ENCODE results near the gene NCAPG2.

Gene NCAPG2

DNA sequence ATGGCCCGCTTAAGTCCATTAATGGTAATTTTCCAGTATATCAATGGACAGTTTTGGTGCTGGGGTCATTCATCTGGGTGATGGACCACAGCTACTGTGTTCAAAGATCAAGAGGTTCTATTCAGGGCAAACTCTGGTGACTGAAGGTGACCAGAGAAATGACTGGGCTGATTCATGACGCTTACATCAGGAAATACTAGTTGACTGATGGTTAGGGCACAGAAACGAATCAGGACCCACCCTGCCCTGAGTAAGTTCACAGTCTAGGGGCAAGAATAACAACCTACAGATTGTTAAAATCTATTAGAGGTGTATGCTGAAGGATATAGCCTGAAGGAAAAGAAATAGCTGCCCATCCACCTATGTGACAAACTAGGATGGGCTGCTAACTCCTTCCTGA is 9.5 kb downstream of the NCAPG2 start:
- TF ChIP-seq, protein P1, sequence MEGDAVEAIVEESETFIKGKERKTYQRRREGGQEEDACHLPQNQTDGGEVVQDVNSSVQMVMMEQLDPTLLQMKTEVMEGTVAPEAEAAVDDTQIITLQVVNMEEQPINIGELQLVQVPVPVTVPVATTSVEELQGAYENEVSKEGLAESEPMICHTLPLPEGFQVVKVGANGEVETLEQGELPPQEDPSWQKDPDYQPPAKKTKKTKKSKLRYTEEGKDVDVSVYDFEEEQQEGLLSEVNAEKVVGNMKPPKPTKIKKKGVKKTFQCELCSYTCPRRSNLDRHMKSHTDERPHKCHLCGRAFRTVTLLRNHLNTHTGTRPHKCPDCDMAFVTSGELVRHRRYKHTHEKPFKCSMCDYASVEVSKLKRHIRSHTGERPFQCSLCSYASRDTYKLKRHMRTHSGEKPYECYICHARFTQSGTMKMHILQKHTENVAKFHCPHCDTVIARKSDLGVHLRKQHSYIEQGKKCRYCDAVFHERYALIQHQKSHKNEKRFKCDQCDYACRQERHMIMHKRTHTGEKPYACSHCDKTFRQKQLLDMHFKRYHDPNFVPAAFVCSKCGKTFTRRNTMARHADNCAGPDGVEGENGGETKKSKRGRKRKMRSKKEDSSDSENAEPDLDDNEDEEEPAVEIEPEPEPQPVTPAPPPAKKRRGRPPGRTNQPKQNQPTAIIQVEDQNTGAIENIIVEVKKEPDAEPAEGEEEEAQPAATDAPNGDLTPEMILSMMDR (IDR thresholded peaks at IDR 0.05; ENCODE audit: low read depth, low read length, missing control alignments) = no peak
- DNase-seq (ENCODE audit: low read depth) = no peak
- no peak overlapping the region for H3K4me3 ChIP-seq (ENCODE audit: low read depth, low read length)
- in situ Hi-C loops (cut with HindIII; ENCODE audit: low sequenced_read_pairs) = no loop called here

DNA sequence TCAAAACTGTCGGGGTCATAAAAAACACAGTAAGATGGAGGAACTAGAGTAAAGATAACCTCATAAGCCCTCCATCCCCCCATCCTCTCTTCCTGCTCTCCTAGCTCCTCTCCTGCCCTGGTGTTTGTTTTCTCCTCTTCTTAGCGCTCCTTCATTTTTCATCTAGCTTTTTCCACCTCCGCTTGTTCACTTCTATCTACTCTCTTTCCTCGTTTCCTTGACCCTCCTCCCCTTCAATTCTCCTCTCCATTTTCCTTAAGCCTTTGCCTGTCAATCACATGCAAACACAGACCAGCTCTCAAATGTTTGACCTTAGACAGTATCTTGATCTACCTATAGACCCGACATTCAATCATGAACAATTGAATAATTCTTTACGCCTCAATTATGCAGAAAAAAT is 10.0 kb downstream of the NCAPG2 start:
- no peak overlapping the region for H3K4me3 ChIP-seq (ENCODE audit: low read depth, low read length)
- DNase-seq (ENCODE audit: low read depth) = no peak
- in situ Hi-C loops (cut with HindIII; ENCODE audit: low sequenced_read_pairs) = no loop called here

DNA sequence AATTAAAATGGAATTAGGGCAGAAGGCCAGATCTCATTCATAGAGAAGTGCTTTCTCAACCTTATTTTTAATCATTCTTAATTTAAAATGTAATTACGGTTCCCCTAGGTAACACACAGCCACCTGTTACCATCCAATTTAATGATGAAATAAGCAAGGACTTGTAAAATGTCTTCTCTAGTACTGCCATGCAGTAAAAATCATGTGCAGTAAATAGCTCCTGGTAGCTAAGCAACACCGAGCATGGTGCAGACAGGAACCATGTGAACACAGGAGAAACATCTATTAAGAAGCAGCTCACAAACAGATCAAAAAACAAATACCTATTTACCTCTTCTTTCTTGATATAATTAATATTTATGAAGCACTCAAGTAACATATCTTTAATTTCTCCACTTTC is 15.1 kb downstream of the NCAPG2 start:
- DNase-seq (ENCODE audit: low read depth) = no peak
- H3K4me3 ChIP-seq (ENCODE audit: low read depth, low read length) = no peak overlapping the region
- in situ Hi-C loops (cut with HindIII; ENCODE audit: low sequenced_read_pairs) = no loop called here
- TF ChIP-seq, protein P1 (IDR thresholded peaks at IDR 0.05; ENCODE audit: low read depth, low read length, missing control alignments) = no peak

More for the DNA sequence above, 10.0 kb downstream of the NCAPG2 start:
- TF ChIP-seq, protein P1 (IDR thresholded peaks at IDR 0.05; ENCODE audit: low read depth, low read length, missing control alignments) = no peak

DNA sequence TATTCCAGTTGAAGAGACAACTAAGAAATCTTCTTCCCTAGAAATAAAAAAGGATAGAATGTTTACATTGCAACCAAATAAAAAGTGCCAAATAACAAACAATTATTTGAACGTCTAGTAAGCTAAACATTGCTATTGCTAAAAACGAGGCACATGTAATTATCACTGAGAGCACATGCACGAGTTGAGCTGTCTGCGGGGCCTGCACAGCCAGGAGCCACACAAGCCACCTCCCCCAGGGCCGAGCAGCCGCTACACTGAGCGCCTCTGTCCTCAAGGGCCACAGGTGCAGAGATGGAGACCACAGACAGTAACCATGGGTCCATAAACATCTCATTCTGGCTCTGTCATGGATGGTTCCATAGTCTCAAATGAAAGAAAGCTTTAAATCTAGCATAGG is 17.2 kb downstream of the NCAPG2 start:
- in situ Hi-C loops (cut with HindIII; ENCODE audit: low sequenced_read_pairs) = no loop called here

DNA sequence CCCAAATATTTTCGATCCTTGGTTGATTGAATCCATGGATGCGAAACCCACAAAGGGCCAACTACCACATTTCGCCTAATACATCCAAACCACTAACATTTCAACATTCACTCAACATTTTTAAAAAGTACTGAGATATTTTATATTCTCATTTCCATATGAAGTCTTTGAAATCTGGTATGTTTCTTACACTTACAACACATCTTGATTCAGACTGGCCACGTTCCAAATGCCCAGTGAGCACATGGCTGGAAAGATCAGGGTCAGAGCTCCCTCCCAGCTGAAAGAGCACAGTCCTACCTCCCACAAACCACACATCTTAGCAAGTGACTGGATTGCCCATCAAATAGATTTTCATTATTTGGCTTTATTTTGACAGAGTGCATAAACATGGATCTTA is 18.9 kb downstream of the NCAPG2 start:
- DNase-seq (ENCODE audit: low read depth) = no peak
- TF ChIP-seq, protein P1 (IDR thresholded peaks at IDR 0.05; ENCODE audit: low read depth, low read length, missing control alignments) = no peak
- H3K4me3 ChIP-seq (ENCODE audit: low read depth, low read length) = no peak overlapping the region
- in situ Hi-C loops (cut with HindIII; ENCODE audit: low sequenced_read_pairs) = no loop called here

More for the DNA sequence above, 17.2 kb downstream of the NCAPG2 start:
- TF ChIP-seq, protein P1 (IDR thresholded peaks at IDR 0.05; ENCODE audit: low read depth, low read length, missing control alignments) = no peak
- H3K4me3 ChIP-seq (ENCODE audit: low read depth, low read length) = no peak overlapping the region
- DNase-seq (ENCODE audit: low read depth) = no peak

DNA sequence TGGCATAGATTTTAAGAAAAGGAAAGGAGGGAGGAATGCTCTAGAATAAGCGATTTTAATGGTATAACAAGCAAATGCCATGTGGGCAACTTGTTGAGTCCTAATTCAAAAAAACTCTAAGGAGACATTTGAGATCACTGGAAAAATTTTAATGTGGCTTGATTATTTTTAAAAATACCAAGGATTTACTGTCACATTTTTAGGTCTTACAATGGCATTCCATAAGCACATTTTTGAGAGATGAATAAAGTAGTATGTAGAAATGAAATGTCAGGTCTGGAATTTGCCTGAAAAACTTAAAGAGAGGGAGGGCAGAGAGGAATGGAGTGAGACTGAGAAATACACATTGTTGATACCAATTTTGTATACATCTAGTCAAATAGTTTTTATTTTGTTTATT is 20.3 kb downstream of the NCAPG2 start:
- H3K4me3 ChIP-seq (ENCODE audit: low read depth, low read length) = no peak overlapping the region
- DNase-seq (ENCODE audit: low read depth) = no peak
- in situ Hi-C loops (cut with HindIII; ENCODE audit: low sequenced_read_pairs) = no loop called here
- TF ChIP-seq, protein P1 (IDR thresholded peaks at IDR 0.05; ENCODE audit: low read depth, low read length, missing control alignments) = no peak

DNA sequence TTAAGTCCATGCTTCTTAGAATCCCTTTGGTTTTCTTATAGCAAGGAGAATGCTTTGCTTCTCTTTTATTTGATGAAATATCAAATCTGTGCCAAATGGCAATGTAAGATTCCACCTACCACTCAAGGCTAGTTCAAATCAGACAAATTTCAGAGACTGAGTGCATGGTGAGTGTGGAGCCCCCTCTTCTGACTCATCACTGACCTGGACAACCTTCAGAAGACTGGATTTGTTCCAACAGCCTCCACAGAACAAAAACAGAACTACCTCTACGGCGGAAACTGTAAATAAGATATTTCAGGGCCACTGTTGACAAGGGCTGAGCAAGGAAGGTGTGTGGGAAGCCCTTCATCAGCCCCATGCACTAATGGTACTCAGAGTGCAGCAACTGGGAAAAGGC is 21.1 kb downstream of the NCAPG2 start:
- no peak overlapping the region for H3K4me3 ChIP-seq (ENCODE audit: low read depth, low read length)
- in situ Hi-C loops (cut with HindIII; ENCODE audit: low sequenced_read_pairs) = no loop called here
- TF ChIP-seq, protein P1 (IDR thresholded peaks at IDR 0.05; ENCODE audit: low read depth, low read length, missing control alignments) = no peak
- no peak for DNase-seq (ENCODE audit: low read depth)

Measured in astrocyte of the cerebellum (primary cell).